M059J (cell line): ENCODE data around the gene OXER1. TPM values are rescaled to one million over a fixed set of nuclear protein-coding genes. Genes with fewer than 3 reads are reported as not detected.

Experiments used
- DNase-seq: peaks from one replicate; pipeline ENCODE4 v3.0.0-alpha.2; 2012; ENCODE audit warnings: low read depth
- total RNA-seq: library from RNA; depleted of rRNA; stranded (reverse); fragments of >200 nt; shearing (Covaris generic); gene quantifications from 2 replicates; pipeline ENCODE4 v1.2.3, GENCODE V29; 2014

The OXER1 gene
- total RNA-seq, 1 experiment from 2014 or later, result not detected

DNA sequence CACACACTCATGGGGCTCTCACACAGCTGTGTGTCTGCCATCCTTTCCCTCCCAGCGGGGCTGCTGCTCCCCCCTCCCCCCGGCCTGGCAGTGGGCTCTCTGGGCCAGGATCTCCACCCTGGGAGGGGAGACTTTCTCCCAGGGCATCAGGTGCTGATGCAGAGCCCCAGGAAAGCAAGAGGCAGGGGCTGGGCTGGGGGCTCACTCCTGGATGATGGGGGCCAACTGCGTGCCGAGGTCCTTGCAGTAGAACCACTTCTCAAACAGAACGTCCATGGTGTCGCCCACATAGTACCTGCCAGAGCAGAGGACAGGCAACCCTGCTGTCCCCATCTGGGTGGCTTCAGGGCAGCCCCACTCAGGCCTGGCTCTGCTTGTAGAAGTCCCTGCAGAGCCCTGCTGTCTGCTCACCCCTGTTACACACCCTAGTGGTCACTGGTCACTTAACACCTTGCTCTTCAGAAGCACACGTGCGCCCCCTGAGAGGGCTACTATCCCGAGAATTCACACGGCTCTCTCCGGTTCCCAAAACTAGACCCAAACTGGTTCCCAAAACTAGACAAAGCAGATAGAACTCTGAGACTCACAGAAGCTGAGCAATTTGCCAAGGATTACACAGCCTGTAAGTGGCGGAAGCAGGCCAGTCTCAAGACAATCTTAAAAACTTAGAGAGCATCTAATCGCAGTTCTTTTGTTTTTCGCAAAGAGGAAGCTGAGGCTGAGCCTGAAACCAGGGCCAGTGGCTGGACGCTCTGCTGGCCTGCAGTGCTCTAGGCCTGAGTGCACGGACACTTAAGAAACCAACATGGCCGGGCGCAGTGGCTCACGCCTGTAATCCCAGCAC lies 6.6 kb upstream of the OXER1 start:
- DNase-seq, result peak; percentile 37

DNA sequence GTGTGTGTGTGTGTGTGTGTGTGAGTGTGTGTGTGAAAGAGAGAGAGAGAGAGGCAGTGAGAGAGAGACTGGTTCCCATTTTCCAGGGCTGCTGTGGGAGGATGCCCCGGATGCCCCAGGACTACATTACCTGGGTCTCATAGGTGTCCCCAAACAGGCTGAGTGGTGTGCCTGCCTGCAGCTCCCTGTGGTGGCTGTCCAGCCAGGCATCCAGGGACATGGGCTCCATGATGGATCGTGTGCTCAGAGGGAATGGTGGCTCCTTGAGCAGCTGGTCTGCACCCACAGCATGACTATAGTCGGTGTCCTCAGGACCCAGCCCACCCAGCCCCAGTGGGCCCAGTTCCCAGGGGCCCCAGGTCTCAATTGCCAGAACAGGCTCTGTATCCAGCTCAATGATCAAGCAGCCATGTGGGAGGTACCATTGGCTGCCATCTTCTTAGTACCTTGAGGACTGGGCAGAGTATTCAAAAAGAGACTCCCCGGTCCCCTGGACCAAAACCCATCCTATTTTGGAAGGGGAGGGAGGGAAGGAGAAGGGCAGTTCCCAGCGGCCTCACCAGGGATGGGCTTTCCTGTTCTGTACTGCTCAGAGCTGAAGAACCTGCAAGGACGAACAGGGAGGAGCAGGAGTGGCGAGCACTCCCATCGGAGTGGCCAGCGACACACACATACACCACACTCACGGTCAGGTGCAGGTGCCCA lies 5.8 kb upstream of the OXER1 start:
- no peak for DNase-seq

GRCh38 chr2:42768706-42769256 lies 4.8 kb upstream of the OXER1 start:
- no peak for DNase-seq

- peak; percentile 9 for DNase-seq
Observed at GRCh38 chr2:42767899-42768705, 4.2 kb upstream of the OXER1 start.

DNA sequence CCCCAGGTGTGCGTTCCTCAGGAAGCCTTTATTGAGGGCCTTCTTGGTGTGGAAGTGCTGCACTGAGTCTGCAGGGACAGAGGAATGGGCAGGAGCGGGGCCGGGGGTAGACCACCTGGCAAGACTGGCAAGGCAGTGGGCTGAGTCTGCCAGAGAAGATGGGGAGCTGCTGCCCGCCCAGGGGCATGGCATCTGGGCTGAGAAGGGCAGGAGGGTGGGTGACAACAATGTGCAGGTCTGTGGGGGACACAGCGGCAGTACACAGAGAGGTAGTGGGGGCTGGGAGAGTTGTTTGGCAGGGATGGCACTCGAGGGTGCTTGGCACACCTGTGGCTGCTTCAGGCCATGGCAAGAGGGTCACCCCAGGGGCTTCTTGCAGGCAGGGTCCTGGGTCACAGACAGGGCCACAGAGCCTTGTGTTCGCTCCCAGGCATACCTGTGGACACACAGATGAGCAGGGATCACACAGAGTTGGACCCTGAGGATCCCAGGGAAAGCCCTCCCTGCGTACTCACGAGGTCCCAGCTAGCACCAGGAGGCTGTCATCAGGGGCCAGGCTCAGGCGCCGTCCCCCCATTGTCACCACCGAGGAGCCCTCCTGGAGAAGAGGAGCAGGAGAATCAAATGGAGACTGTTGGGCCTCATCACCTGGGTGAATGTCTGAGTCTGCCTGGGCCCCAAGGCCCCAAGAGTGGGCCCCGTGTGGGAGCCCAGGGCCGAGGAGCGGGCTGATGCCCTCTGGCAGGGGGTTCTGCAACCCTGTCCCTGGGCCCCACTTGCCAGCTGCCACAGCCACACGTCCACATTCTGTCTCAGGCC lies 3.4 kb upstream of the OXER1 start:
- DNase-seq, result no peak

- DNase-seq, result no peak
Observed at GRCh38 chr2:42765686-42766085, 1.8 kb upstream of the OXER1 start.

DNA sequence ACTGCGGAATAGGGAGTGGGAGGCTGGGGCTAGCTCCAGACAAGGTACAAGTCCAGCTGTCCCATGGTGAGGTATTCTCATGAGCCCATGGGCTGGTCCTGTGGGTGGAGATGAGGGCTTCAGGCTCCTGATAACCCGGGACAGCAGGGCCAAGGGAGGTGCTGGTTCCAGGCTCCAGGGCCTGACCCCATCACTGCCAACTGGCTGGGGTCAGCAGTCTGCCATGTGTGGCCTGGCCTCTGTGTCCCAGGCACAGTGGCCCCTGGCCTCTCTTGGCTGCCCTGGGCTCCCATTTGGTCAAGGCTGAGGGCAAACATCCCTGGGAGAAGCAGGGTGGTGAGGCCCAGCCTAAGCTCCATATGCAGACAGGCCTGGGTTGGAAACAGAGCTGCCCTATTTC lies 966 bp upstream of the OXER1 start:
- DNase-seq, result no peak

GRCh38 chr2:42762823-42763804 lies 821 bp downstream of the OXER1 start:
- DNase-seq, result no peak

DNA sequence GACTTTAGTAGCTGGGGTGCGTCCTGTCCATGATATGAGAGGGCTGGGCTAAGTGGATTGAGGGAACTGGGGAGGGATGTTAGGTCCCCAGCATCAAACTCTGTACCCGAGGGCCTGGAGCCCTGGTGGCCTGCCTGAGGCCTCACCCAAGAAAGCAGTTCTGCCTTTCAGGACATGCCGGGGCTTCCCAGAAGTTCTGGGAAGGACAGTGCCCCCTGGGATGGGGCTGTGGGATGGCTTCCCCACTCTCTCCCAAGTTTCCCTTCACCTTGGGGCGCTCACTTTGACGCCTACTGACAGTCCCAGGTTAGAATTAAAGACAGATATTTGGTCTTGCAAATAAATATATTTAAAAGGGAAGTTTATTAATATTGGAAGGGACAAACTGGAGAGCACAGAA lies 1.8 kb downstream of the OXER1 start:
- DNase-seq, result no peak

GRCh38 chr2:42761554-42761953 lies 2.4 kb downstream of the OXER1 start:
- DNase-seq, result no peak

GRCh38 chr2:42758751-42759150 lies 5.2 kb downstream of the OXER1 start:
- DNase-seq, result no peak

- no peak for DNase-seq
Observed at GRCh38 chr2:42757981-42758740, 5.8 kb downstream of the OXER1 start.

- DNase-seq, result peak; percentile 30
Observed at GRCh38 chr2:42756966-42757513, 6.9 kb downstream of the OXER1 start.

- DNase-seq, result no peak
Observed at GRCh38 chr2:42756150-42756775, 7.7 kb downstream of the OXER1 start.

- DNase-seq, result no peak
Observed at GRCh38 chr2:42755191-42755880, 8.6 kb downstream of the OXER1 start.

GRCh38 chr2:42754776-42755140 lies 9.2 kb downstream of the OXER1 start:
- no peak for DNase-seq

DNA sequence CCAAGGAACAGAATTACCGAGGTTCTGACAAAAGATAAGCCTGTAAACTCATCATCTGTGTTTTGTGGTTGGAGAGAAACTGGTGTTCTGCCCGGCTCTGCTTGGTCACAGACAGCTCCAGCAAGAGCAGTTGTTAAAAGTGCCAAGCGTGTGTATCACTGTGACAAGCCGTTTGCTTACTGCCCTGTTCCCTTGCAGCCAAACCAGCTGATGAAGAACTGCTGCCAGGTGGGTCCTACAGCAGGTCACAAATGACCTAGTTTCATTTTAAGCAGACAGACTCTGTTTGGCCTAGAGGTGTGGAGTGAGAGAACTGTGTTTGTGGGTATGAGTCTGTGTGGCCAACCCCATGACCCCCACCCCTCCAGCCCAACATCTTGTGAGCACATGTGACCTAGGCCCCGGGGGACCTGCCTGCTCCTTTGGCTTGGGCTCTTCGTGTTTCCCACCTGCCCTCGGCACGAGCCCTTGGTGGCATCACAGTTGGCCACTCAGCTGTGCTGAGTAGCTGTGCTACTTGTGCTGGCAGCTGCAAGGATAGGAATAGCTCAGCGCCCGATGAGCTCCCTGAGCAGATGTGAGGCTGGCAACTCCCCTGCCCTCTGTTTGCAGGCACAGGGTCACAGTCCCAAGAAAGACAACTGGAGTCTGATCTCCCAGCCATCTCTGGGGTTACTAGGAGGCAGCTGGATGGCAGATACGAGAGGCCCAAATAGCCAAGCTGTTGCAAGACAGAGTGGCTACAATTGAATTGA lies 9.7 kb downstream of the OXER1 start:
- DNase-seq, result no peak
